Ishikawa (cell line): ENCODE measurements around the gene AASS.

Experiments used
- CEBPB ChIP-seq: IDR thresholded peaks from 2 replicates; pipeline ENCODE4 v1.6.1; 2012
- CREB1 ChIP-seq: IDR thresholded peaks from 2 replicates; pipeline ENCODE4 v1.6.1; 2012; ENCODE audit warnings: low read depth
- EGR1 ChIP-seq: IDR thresholded peaks from 2 replicates; pipeline ENCODE4 v1.6.1; 2012
- EP300 ChIP-seq: IDR thresholded peaks from 2 replicates; pipeline ENCODE4 v1.6.1; 2012; ENCODE audit warnings: borderline replicate concordance
- FOXM1 ChIP-seq: IDR thresholded peaks from 2 replicates; pipeline ENCODE4 v1.6.1; 2012; ENCODE audit warnings: low read depth, borderline replicate concordance
- NFIC ChIP-seq: IDR thresholded peaks from 2 replicates; pipeline ENCODE4 v1.6.1; 2012
- RAD21 ChIP-seq: IDR thresholded peaks from 2 replicates; pipeline ENCODE4 v1.6.1; 2012; ENCODE audit warnings: low read depth
- TAF1 ChIP-seq: IDR thresholded peaks from 2 replicates; pipeline ENCODE4 v1.6.1; 2012; ENCODE audit warnings: low read depth, mild to moderate bottlenecking
- TCF12 ChIP-seq: IDR thresholded peaks from 2 replicates; pipeline ENCODE4 v1.6.1; 2012; ENCODE audit warnings: low read depth
- TEAD4 ChIP-seq: IDR thresholded peaks from 2 replicates; pipeline ENCODE4 v1.6.1; 2012
- YY1 ChIP-seq: IDR thresholded peaks from 2 replicates; pipeline ENCODE4 v1.6.1; 2012; ENCODE audit warnings: low read depth
- ZBTB7A ChIP-seq: IDR thresholded peaks from 2 replicates; pipeline ENCODE4 v1.6.1; 2012; ENCODE audit warnings: low read depth
- TF ChIP-seq, protein P1 (sequence below): IDR thresholded peaks from 2 replicates; pipeline ENCODE4 v1.6.1; 2012; ENCODE audit warnings: low read depth, mild to moderate bottlenecking
- TF ChIP-seq, protein P2 (sequence below): IDR thresholded peaks from 2 replicates; pipeline ENCODE4 v1.6.1; 2012
- TF ChIP-seq, protein P3 (sequence below): IDR thresholded peaks from 2 replicates; pipeline ENCODE4 v1.6.1; 2012

The AASS gene

DNA sequence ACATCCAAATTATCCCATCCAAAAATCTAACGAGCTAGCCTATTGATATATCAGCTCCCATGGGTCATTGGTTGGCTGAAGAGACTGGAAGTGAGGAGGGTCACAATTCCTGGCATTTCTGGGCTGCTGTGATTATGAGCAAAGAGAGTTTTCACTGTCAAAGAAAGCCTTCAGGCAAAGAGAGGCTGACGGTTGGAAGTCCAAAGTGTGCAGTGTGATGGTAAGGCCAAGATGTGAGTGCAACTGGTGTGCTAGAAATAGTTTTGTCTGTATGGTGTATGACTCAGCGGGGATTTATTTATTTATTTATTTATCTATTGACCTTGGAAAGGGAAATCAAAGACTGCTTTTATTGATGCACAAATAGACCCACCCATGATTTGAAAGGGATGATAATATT is 75.0 kb downstream of the AASS start:
- TF ChIP-seq YY1 (no peak), EGR1 (no peak), ZBTB7A (no peak)

DNA sequence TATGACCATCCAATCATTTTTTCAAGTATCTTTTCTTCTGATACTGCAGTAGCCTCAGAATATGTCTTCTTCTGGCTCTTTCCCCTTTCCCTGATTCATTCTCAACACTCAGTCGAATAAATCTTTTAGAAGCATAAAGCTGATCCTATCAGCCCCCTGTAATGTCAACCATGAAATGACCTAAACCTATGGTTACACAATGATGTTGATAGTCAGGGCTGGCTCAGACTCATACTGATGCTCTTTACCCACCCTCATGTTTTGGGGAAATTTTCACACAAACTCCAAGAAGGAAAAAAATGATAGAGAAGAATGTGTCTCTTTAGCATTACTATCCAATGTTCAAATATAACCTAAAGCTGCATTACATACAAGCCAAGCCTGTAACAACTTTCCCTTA is 76.0 kb downstream of the AASS start:
- TF ChIP-seq ZBTB7A, result no peak
- TF ChIP-seq RAD21, result no peak
- no peak for TF ChIP-seq EP300
- no peak for TF ChIP-seq YY1
- no peak for TF ChIP-seq EGR1
- TF ChIP-seq, protein P1, sequence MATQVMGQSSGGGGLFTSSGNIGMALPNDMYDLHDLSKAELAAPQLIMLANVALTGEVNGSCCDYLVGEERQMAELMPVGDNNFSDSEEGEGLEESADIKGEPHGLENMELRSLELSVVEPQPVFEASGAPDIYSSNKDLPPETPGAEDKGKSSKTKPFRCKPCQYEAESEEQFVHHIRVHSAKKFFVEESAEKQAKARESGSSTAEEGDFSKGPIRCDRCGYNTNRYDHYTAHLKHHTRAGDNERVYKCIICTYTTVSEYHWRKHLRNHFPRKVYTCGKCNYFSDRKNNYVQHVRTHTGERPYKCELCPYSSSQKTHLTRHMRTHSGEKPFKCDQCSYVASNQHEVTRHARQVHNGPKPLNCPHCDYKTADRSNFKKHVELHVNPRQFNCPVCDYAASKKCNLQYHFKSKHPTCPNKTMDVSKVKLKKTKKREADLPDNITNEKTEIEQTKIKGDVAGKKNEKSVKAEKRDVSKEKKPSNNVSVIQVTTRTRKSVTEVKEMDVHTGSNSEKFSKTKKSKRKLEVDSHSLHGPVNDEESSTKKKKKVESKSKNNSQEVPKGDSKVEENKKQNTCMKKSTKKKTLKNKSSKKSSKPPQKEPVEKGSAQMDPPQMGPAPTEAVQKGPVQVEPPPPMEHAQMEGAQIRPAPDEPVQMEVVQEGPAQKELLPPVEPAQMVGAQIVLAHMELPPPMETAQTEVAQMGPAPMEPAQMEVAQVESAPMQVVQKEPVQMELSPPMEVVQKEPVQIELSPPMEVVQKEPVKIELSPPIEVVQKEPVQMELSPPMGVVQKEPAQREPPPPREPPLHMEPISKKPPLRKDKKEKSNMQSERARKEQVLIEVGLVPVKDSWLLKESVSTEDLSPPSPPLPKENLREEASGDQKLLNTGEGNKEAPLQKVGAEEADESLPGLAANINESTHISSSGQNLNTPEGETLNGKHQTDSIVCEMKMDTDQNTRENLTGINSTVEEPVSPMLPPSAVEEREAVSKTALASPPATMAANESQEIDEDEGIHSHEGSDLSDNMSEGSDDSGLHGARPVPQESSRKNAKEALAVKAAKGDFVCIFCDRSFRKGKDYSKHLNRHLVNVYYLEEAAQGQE, result no peak
- TF ChIP-seq CEBPB, result no peak
- TF ChIP-seq TAF1, result no peak
- TF ChIP-seq CREB1, result no peak
- TF ChIP-seq, protein P2, sequence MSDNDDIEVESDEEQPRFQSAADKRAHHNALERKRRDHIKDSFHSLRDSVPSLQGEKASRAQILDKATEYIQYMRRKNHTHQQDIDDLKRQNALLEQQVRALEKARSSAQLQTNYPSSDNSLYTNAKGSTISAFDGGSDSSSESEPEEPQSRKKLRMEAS, result no peak
- TF ChIP-seq, protein P3, sequence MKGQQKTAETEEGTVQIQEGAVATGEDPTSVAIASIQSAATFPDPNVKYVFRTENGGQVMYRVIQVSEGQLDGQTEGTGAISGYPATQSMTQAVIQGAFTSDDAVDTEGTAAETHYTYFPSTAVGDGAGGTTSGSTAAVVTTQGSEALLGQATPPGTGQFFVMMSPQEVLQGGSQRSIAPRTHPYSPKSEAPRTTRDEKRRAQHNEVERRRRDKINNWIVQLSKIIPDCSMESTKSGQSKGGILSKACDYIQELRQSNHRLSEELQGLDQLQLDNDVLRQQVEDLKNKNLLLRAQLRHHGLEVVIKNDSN, result no peak
- no peak for TF ChIP-seq FOXM1
- no peak for TF ChIP-seq TEAD4
- no peak for TF ChIP-seq TCF12
- no peak for TF ChIP-seq NFIC

DNA sequence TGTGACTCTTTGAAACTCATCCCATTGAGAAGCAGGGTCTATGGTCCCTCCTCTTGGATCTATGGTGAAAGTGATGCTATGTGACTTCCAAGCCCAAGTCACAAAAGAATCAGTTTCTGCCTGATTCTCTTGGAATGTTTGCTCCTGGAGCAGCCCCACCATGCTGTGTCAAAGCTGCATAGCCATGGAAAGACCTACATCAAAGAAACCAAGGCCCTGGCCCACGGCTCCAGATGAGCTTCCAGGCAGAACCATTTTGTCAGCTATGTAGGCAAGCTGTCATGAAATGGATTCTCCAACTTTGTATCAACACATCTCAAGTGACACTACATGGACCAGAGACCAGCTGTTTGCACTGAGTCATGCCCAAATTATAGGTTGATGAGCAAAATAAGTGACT is 77.0 kb downstream of the AASS start:
- TF ChIP-seq, protein P1, result no peak

DNA sequence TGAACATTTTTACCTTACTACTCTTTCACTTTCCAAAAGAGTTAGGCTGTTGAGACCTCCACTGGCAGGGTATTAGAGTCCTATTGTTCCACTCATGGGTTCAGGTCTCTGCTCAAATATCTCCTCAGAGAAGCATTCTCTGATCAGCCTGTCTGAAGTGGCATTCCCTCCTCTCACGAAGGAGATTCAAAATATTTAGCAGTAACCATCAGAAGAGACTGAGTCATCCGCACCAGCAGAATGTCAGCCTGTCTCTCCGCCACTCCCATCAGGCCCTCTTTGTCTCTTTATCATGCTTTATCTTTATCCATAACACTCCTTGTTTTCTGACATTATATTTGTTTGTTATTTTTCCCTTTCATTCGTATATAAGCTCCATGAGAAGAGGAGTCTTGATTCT is 79.1 kb downstream of the AASS start:
- TF ChIP-seq TEAD4 (no peak), FOXM1 (no peak), ZBTB7A (no peak), EP300 (no peak), RAD21 (no peak), NFIC (no peak), TCF12 (no peak), YY1 (no peak), EGR1 (no peak), TAF1 (no peak), CEBPB (no peak), CREB1 (no peak)
- TF ChIP-seq, protein P3, result no peak
- TF ChIP-seq, protein P1, result no peak
- TF ChIP-seq, protein P2, result no peak

DNA sequence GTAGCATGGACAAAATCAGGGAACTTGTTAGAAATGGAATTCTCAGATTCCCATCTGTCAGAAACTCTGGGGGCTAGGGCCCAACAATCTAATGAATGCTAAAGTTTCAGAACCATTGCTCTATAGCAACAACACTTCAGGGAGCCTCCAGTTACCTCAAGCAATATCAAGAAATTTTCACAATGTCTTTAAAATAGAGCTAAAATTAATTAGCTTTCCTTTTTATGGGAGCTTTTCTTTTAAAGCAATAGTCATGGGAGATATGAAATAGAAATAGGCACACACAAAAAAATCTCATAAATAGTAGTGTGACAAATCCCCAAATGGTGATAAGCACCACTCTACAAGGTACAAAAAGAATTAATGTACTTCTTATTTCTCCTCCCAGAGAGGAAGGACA is 80.9 kb downstream of the AASS start:
- no peak for TF ChIP-seq YY1
- TF ChIP-seq, protein P2, result no peak
- TF ChIP-seq, protein P3, result no peak
- TF ChIP-seq RAD21, result no peak
- no peak for TF ChIP-seq CREB1
- no peak for TF ChIP-seq TCF12
- TF ChIP-seq EP300, result no peak
- TF ChIP-seq TEAD4, result no peak
- TF ChIP-seq NFIC, result no peak
- TF ChIP-seq TAF1, result no peak
- no peak for TF ChIP-seq FOXM1
- no peak for TF ChIP-seq CEBPB
- TF ChIP-seq, protein P1, result no peak
- TF ChIP-seq ZBTB7A, result no peak
- no peak for TF ChIP-seq EGR1
